SH-SY5Y (cell line): ENCODE data around the gene NAA20.

Experiments used
- GATA2 ChIP-seq: IDR thresholded peaks from 2 replicates; pipeline ENCODE4 v1.6.1; 2011; ENCODE audit warnings: mild to moderate bottlenecking, low read depth, low read length
- GATA3 ChIP-seq: IDR thresholded peaks from 2 replicates; pipeline ENCODE4 v1.6.1; 2011; ENCODE audit warnings: low read depth, mild to moderate bottlenecking, low read length, moderate library complexity

- no peak for TF ChIP-seq GATA2
- TF ChIP-seq GATA3 = no peak
These were observed 3.7 kb downstream of the NAA20 start for GRCh38 chr20:20020908-20021307.
